Panc1 (cell line): ENCODE data around the gene CDC6.

Experiments
- CTCF ChIP-seq: fragments of 450-650 bp; IDR thresholded peaks from 2 replicates; pipeline ENCODE4 v1.5.1; 2017; ENCODE audit warnings: mild to moderate bottlenecking
- POLR2AphosphoS5 ChIP-seq: IDR thresholded peaks from 2 replicates; pipeline ENCODE4 v1.6.1; 2012; ENCODE audit warnings: mild to moderate bottlenecking, low read depth, low read length, moderate library complexity
- REST ChIP-seq, 2 experiments: IDR thresholded peaks; 2 replicates each; pipeline ENCODE4 v1.6.1; 2011 to 2012; ENCODE audit warnings: low read depth in 2 of 2, control low read depth in 1 of 2, low read length in 1 of 2, mild to moderate bottlenecking in 1 of 2, moderate library complexity in 1 of 2; ENCODE audit not compliant: insufficient read depth in 1 of 2

GRCh38 chr17:40278414-40278813, 9.3 kb upstream of the CDC6 start:
- TF ChIP-seq CTCF = no peak
- TF ChIP-seq REST (IDR thresholded peaks at IDR 0.05; ENCODE audit: insufficient read depth in 1 of 2, low read depth in 2 of 2, low read length in 1 of 2) = no peak
- no peak for TF ChIP-seq POLR2AphosphoS5
